Measurements from ENCODE around the gene FGB.

DNA sequence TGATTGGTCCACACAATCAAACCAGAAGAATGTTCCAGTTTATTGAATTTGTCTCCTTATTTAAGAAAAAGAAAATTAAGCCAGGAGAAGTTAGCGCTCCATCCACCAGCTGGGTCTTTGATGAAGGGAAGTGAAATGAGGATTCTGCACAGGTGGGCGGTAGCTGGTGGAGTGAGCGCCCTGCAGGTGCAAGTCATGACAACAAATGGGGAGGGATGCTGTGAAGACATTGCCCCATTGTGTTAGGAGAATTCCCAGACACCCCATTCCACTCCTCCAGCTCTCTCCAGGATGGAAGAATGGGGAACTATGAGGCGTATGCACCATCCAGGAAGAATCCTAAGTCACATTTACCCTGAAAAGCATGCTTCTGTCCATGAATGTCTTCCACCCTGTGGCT lies 35.5 kb upstream of the FGB start:
- TF ChIP-seq, protein P1, sequence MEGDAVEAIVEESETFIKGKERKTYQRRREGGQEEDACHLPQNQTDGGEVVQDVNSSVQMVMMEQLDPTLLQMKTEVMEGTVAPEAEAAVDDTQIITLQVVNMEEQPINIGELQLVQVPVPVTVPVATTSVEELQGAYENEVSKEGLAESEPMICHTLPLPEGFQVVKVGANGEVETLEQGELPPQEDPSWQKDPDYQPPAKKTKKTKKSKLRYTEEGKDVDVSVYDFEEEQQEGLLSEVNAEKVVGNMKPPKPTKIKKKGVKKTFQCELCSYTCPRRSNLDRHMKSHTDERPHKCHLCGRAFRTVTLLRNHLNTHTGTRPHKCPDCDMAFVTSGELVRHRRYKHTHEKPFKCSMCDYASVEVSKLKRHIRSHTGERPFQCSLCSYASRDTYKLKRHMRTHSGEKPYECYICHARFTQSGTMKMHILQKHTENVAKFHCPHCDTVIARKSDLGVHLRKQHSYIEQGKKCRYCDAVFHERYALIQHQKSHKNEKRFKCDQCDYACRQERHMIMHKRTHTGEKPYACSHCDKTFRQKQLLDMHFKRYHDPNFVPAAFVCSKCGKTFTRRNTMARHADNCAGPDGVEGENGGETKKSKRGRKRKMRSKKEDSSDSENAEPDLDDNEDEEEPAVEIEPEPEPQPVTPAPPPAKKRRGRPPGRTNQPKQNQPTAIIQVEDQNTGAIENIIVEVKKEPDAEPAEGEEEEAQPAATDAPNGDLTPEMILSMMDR (IDR thresholded peaks at IDR 0.05; ENCODE audit: low read length), result no peak
- TF ChIP-seq EZH2 (IDR thresholded peaks at IDR 0.05; ENCODE audit: borderline replicate concordance, low read length), result no peak

Data from OCI-LY1 (cell line).